SK-N-SH (cell line): Measurements from ENCODE around the gene BTBD6. TPM values are rescaled to one million over a fixed set of nuclear protein-coding genes. Genes with fewer than 3 reads are reported as not detected.
A peak's percentile ranks its signal among the peaks of the same experiment; 100 is the strongest.
"Not testable (repeated sequence)": the region's sequence is repeated elsewhere in the genome, so short reads cannot be mapped to it uniquely, and the experiment has no call there.

Source experiments
- CTCF ChIA-PET: fragments of 300-600, 350-600 bp; formaldehyde crosslinking; extraction: SDS; loops from one replicate; lab custom pipeline; 2021; lab: Yijun Ruan, JAX
- POLR2A ChIA-PET: fragments of 350-600 bp; sonication (Branson Sonifier 250); formaldehyde crosslinking; extraction: SDS; loops from one replicate; lab custom pipeline; 2020; ENCODE audit warnings: antibody characterized with exemption, inconsistent platforms; lab: Yijun Ruan, JAX
- DNase-seq: peaks from one replicate; pipeline ENCODE4 v3.0.0; 2012
- H2AFZ ChIP-seq: fragments of 200-600 bp; sonication (generic); 2 replicates; pipeline ENCODE4 v1.8.1; 2016; ENCODE audit warnings: antibody characterized with exemption, mild to moderate bottlenecking, low read depth
- H3F3A ChIP-seq: fragments of 200-600 bp; sonication (generic); replicated peaks from 2 replicates; pipeline ENCODE3; 2016; ENCODE audit warnings: antibody characterized with exemption, mild to moderate bottlenecking; ENCODE audit not compliant: insufficient read depth
- H3K27ac ChIP-seq, 2 experiments: fragments of 200-500 bp in 1 of 2; fragments of 200-600 bp in 1 of 2; sonication (Bioruptor generic) in 1 of 2; sonication (generic), shearing (Covaris generic) in 1 of 2; 2 replicates each; pipeline versions ENCODE4 v1.5.1 to v1.6.1; 2014 to 2016; ENCODE audit warnings: low read depth in 2 of 2, inconsistent platforms in 1 of 2, low read length in 1 of 2, mild to moderate bottlenecking in 1 of 2, mixed read lengths in 1 of 2
- H3K27me3 ChIP-seq: fragments of 200-600 bp; sonication (generic), shearing (Covaris generic); 2 replicates; pipeline ENCODE4 v1.6.1; 2016; ENCODE audit warnings: mixed run types; ENCODE audit not compliant: insufficient read depth
- H3K36me3 ChIP-seq, 2 experiments: fragments of 200-500 bp in 1 of 2; fragments of 200-600 bp in 1 of 2; sonication (Bioruptor generic) in 1 of 2; sonication (generic) in 1 of 2; replicated peaks in 1 of 2; 2 replicates each; pipeline versions ENCODE3 to v1.5.1; 2014 to 2016; ENCODE audit warnings: low read length in 1 of 2, mild to moderate bottlenecking in 1 of 2; ENCODE audit not compliant: insufficient read depth in 2 of 2, control insufficient read depth in 1 of 2
- H3K4me1 ChIP-seq, 2 experiments: fragments of 200-500 bp in 1 of 2; fragments of 200-600 bp in 1 of 2; sonication (Bioruptor generic) in 1 of 2; sonication (generic), shearing (Covaris generic) in 1 of 2; 2 replicates each; pipeline versions ENCODE4 v1.5.1 to v1.6.1; 2014 to 2016; ENCODE audit warnings: low read depth in 1 of 2, low read length in 1 of 2, mixed run types in 1 of 2; ENCODE audit not compliant: insufficient read depth in 2 of 2, control insufficient read depth in 1 of 2
- H3K4me2 ChIP-seq: fragments of 200-600 bp; sonication (generic), shearing (Covaris generic); 2 replicates; pipeline ENCODE4 v1.6.1; 2017; ENCODE audit warnings: mixed run types
- H3K4me3 ChIP-seq, 2 experiments: fragments of 200-500 bp in 1 of 2; fragments of 200-600 bp in 1 of 2; sonication (Bioruptor generic) in 1 of 2; sonication (generic), shearing (Covaris generic) in 1 of 2; 2 replicates each; pipeline versions ENCODE4 v1.5.1 to v1.8.1; 2014 to 2016; ENCODE audit warnings: low read depth in 2 of 2, inconsistent platforms in 1 of 2, low read length in 1 of 2, mild to moderate bottlenecking in 1 of 2, mixed read lengths in 1 of 2, moderate library complexity in 1 of 2
- H3K79me2 ChIP-seq: fragments of 200-600 bp; sonication (generic); 2 replicates; pipeline ENCODE4 v1.8.1; 2017; ENCODE audit warnings: mild to moderate bottlenecking; ENCODE audit not compliant: insufficient read depth
- H3K9ac ChIP-seq: fragments of 200-600 bp; sonication (generic); 2 replicates; pipeline ENCODE4 v1.6.1; 2017; ENCODE audit warnings: mixed run types
- H3K9me2 ChIP-seq: fragments of 200-600 bp; sonication (generic); 2 replicates; pipeline ENCODE4 v1.6.1; 2017; ENCODE audit warnings: mixed run types
- H3K9me3 ChIP-seq: fragments of 200-600 bp; sonication (generic); 2 replicates; pipeline ENCODE4 v1.6.1; 2017; ENCODE audit warnings: mixed run types, mild to moderate bottlenecking, moderate library complexity
- H4K20me1 ChIP-seq: fragments of 200-600 bp; sonication (generic); 2 replicates; pipeline ENCODE4 v1.6.1; 2017; ENCODE audit warnings: mild to moderate bottlenecking, mixed run types; ENCODE audit not compliant: insufficient read depth
- CTCF ChIP-seq: fragments of 200-600 bp; sonication (generic); IDR thresholded peaks from 2 replicates; pipeline ENCODE4 v1.6.1; 2017; ENCODE audit warnings: antibody characterized with exemption, mild to moderate bottlenecking, moderate library complexity
- GATA2 ChIP-seq: sonication (generic); formaldehyde crosslinking; IDR thresholded peaks from 2 replicates; pipeline ENCODE4 v1.5.0; 2020; ENCODE audit warnings: mild to moderate bottlenecking, missing genetic modification reagents
- RAD21 ChIP-seq: IDR thresholded peaks from 2 replicates; pipeline ENCODE4 v1.6.1; 2012; ENCODE audit warnings: mild to moderate bottlenecking, low read length
- SMC3 ChIP-seq: IDR thresholded peaks from 2 replicates; pipeline ENCODE4 v1.6.1; 2012; ENCODE audit warnings: low read depth, low read length, improper control_type of control experiment
- WGBS: methylation state at CpG from one replicate; pipeline ENCODE4 v1.1.6; 2017; ENCODE audit warnings: low lambda C conversion rate; 5-methylcytosine and 5-hydroxymethylcytosine counted together
- polyA plus RNA-seq, 3 experiments: library from polyadenylated mRNA; depleted of rRNA; stranded (reverse); fragments of >200 nt; gene quantifications; 2 replicates each; pipeline ENCODE4 v1.2.3, GENCODE V29; 2012
- TF ChIP-seq, protein P1 (sequence below): IDR thresholded peaks from 2 replicates; pipeline ENCODE4 v1.4.0; 2012; ENCODE audit warnings: low read depth, borderline replicate concordance

BTBD6 gene
- polyA plus RNA-seq, 1 of the 3 experiments (the other 2 are of a cell fraction) = 20.9 TPM

GRCh38 chr14:105287249-105288102, 39.1 kb downstream of the BTBD6 start:
- Histone ChIP-seq H2AFZ (no peak overlapping the region), H3K9ac (no peak overlapping the region), H3F3A (no peaks in the 10 kb centered on the region), H3K79me2 (peaks cover 61% of the 10 kb centered on the region; the same call in 1 of the 2 replicates), H3K27ac (peak overlapping the region in 1 of 2 experiments; percentile 58; a peak in 1 of 4 replicates), H3K4me2 (no peak overlapping the region), H3K27me3 (no peaks in the 10 kb centered on the region), H3K9me3 (no peaks in the 10 kb centered on the region), H3K36me3 (peaks cover 0 to 3% of the 10 kb centered on the region in 2 experiments), H3K4me3 (no peak overlapping the region), H3K9me2 (no peaks in the 10 kb centered on the region), H4K20me1 (peaks cover 50% of the 10 kb centered on the region), H3K4me1 (peaks cover 0 to 32% of the 10 kb centered on the region in 2 experiments; a peak in 1 of 4 replicates)
- TF ChIP-seq, protein P1, sequence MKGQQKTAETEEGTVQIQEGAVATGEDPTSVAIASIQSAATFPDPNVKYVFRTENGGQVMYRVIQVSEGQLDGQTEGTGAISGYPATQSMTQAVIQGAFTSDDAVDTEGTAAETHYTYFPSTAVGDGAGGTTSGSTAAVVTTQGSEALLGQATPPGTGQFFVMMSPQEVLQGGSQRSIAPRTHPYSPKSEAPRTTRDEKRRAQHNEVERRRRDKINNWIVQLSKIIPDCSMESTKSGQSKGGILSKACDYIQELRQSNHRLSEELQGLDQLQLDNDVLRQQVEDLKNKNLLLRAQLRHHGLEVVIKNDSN = no peak
- TF ChIP-seq RAD21 = peak; percentile 18; the same call in 1 of the 2 replicates
- DNase-seq = peak; percentile 60
- 84% methylated on average over 13 of the region's 24 CpGs for WGBS
- ChIA-PET CTCF (interaction anchor here (0.6 to 1.7 kb wide), 5 partner anchors 14 to 197 kb away, joined by 3 to 5 read pairs (median 3); partner anchors contain the start of gene BRF1), POLR2A (interaction anchor here (0.8 kb wide), 1 partner anchor 13 kb away, joined by 3 read pairs; the partner anchor contains the start of gene BRF1)

DNA sequence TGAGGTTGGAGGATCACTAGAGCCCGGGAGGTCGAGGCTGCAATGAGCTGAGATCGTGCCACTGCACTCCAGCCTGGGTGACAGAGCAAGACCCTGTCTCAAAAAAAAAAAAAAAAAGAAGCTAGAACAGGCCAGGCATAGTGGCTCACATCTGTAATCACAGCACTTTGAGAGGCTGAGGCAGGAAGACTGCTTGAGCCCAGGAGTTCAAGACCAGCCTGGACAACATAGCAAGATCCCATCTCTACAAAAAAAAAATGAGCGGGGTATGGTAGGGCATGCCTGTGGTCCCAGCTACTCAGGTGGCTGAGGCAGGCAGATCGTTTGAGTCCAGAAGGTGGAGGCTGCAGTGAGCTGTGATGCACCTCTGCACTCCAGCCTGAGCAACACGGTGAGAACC, 40.6 kb downstream of the BTBD6 start:
- not testable (repeated sequence) for H3K9ac ChIP-seq, H3K36me3 ChIP-seq, DNase-seq, H3K4me2 ChIP-seq, H3F3A ChIP-seq, H3K27ac ChIP-seq, H3K9me3 ChIP-seq, H2AFZ ChIP-seq, H3K27me3 ChIP-seq, H3K9me2 ChIP-seq, H3K4me3 ChIP-seq
- POLR2A ChIA-PET = interaction anchor here (0.6 kb wide), 1 partner anchor 80 kb away, joined by 3 read pairs; no protein-coding TSS in a partner anchor
- CTCF ChIA-PET = interaction anchor here (0.8 to 1.3 kb wide), 4 partner anchors 21 to 85 kb away, joined by 3 to 5 read pairs (median 4); no protein-coding TSS in a partner anchor
- WGBS = 90% methylated on average over 6 of the region's 6 CpGs
- Histone ChIP-seq H3K79me2 (peaks cover 61% of the 10 kb centered on the region), H3K4me1 (peaks cover 0 to 47% of the 10 kb centered on the region in 2 experiments; a peak in 1 of 4 replicates), H4K20me1 (peaks cover 59% of the 10 kb centered on the region)

GRCh38 chr14:105290621-105291346, 42.5 kb downstream of the BTBD6 start:
- H3K27me3 ChIP-seq = no peaks in the 10 kb centered on the region
- POLR2A ChIA-PET = no interaction called here
- H3F3A ChIP-seq = no peaks in the 10 kb centered on the region
- H3K4me2 ChIP-seq = no peak overlapping the region
- H3K9me2 ChIP-seq = no peaks in the 10 kb centered on the region
- H3K9me3 ChIP-seq = no peaks in the 10 kb centered on the region
- WGBS = 93% methylated on average over 11 of the region's 13 CpGs
- TF ChIP-seq GATA2 (CRISPR knock-in tag) (no peak), SMC3 (peak; percentile 21; the same call in 1 of the 2 replicates), CTCF (0 out of 2 replicates have a peak, but pooled peaks have one; percentile 17), RAD21 (peak; percentile 65)
- TF ChIP-seq, all 33 proteins: peak for 3
- Histone ChIP-seq H3K27ac (peak overlapping the region in 1 of 2 experiments; percentile 53; a peak in 1 of 4 replicates), H3K36me3 (no peaks in the 10 kb centered on the region), H3K4me1 (peaks cover 0 to 62% of the 10 kb centered on the region in 2 experiments; a peak in 3 of 4 replicates), H2AFZ (no peak overlapping the region), H3K9ac (no peak overlapping the region), H4K20me1 (peaks cover 61% of the 10 kb centered on the region), H3K4me3 (no peak overlapping the region), H3K79me2 (peaks cover 71% of the 10 kb centered on the region)
- DNase-seq = peak; percentile 79
- CTCF ChIA-PET = interaction anchor here (0.6 to 2.7 kb wide), 17 partner anchors 9 to 220 kb away, joined by 3 to 15 read pairs (median 5); no protein-coding TSS in a partner anchor
